GM21723 (cell line): ENCODE data around the gene ZDBF2.
A peak's percentile ranks its signal among the peaks of the same experiment; 100 is the strongest.
"Not testable (repeated sequence)": the region's sequence is repeated elsewhere in the genome, so short reads cannot be mapped to it uniquely, and the experiment has no call there.

Experiments used
- ATAC-seq: cut with Tn5 transposase; IDR thresholded peaks from one replicate; pipeline ENCODE4 v1.9.1; 2021; ENCODE audit warnings: mild to moderate bottlenecking, moderate library complexity; ENCODE audit not compliant: unreplicated experiment

ZDBF2 gene

DNA sequence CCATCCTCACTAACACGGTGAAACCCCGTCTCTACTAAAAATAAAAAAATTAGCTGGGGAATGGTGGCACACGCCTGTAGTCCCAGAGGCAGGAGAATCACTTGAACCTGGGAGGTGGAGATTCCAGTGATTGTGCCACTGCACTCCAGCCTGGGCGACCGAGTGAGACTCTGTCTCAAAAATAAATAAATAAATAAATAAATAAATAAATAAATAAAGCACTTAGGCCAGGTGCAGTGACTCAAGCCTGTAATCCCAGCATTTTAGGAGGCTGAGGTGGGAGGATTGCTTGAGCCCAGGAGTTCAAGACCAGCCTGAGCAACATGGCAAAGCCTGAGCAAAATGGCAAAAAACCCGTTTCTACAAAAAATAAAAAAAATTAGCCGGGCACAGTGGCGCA, 15.8 kb upstream of the ZDBF2 start:
- ATAC-seq: not testable (repeated sequence)

DNA sequence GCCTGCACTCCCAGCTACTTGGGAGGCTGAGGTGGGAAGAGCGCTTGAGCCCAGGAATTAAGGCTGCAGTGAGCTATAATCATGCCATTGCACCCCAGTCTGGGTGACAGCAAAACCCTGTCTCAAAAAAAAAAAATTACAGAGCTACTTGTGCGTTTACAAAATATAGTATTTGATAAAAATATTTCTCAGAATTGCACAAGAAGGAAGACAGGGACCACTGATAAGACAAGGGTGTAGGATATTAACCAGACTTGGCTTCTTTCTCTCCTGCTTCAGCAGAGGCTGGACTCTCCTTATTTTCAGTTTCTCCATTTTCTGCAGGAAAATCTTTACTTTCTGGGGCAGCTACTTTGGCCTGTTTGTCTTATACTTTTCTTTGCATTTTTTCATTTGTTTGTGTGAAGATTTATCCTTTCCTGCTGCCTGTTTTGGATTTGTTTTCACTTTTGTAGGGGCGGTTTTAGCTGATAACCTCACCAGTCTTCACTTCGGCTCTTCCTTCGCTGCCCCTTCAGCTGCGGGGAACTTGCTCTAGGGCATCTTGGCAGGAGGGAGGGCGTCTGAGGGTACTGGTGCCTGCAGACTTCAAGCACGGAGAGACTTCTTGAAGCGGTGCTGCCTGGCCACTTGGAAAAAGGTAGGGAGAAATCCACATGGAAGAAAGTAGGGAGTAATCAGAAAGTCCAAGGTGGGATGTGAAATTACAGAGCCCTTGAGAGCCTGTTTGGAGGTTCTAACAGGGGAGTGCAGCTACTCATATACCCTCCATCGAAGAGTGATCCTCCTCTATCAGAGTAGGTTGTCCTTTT, 14.9 kb upstream of the ZDBF2 start:
- ATAC-seq: no peak

DNA sequence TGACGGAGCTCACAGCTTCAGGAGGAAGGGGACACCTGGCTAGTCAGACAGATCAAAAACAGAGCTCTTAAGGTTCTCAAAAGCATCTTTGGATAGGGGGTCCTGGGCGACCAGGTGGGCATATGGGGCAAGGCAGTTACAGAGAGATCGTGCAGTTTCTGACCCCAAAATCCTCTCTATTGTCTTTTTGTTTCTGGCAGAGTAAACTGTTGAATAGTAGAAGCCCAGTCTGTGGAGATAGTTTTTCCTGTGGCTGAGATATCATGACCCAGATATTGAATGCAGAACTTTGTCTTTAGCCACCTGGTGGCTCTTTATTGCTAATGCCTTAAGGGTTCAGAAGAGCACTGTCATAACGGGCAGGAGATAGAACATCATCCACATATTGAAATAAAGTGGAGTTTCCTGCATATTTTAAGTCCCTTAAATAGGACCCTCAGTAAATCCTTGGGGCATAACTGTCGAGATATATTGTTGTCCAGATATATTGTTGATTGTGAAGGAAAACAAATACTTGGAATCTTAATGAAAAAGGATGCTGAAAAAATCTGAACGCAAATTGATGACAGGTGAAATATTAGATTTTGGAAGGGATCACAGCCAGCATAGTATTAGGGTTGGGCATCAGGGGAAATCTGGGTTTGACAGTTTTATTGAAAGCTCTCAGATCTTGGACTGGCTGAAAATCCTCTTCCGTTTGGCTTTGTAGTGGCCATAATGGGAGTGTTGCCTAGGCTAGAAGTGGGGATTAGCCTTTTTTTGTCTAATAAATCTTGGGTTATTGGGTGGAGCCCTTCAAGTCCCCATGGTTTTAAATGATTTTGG, 14.1 kb upstream of the ZDBF2 start:
- peak; percentile 78 for ATAC-seq

DNA sequence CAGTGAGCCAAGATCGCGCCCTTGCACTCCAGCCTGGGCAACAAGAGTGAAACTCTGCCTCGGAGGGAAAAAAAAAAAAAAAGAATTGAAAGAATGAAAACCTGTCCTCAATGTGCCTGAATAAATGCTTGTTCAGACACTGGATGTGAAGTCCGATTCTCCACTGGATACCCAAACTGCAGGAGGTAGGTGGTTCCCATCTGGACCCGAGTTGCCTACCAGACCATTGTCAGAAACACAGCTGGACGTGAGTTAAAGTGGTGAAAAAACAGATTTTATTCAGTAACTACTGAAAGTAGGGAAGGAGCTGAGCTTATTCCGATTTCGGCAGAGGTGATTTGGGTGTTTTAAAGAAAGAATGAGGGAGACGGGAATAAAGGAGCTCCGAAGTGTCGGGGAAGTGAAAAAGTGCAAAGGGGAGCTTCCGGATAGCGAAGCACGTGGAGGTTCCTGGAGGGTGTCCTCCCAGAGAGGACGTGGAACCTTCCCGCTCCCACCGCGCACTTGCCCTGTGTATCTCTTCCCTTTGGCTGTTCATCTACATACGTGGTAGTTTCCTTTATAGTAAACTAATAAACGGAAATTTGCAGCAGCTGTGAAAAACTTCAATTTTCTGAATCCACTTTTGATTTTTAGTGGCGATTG, 10.4 kb upstream of the ZDBF2 start:
- no peak for ATAC-seq

DNA sequence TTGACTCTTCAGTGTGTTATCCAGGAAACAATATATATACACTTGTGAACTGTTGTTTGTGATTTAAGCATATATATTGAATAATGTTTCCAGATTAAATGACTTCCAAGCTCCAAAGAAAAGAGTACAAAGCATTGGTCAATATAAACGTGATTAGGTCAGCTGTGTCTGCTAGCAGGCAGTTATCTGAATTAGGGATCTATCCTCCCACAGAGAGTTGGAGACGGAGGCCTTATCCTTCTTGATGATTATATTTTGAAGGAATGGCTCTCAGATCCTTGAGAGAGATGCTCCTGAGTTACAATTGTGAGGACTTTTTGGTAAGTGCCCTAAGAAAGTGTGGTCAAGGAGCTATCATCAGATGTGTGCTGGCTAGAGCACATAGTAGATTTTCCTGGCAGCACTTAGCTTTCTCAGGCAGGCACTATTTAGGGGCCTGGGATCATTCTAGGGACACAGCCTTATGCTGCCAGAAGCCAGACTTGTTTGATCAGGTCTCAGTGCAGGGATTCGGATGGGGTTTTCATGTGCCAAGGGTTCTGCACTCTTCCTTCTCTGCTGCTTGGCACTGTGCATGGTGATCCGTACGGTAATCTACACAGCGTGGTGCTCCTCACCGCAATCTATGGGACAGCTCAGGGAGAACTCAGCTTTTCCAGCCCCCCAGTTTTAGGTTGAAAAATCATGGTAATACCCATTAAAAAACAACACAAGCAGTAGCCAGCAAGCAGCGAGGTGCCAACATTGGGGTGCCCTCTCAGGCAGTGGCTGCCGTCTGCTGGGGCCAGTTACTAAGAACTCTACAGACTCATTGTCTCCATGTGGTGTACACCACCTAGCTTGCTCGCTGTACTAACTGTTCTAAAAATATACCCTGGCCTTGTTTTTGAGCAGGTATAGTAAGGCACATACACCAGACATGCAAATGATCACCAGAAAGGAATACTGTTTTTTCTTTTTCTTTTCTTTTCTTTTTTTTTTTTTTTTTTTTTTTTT, 8.0 kb upstream of the ZDBF2 start:
- no peak for ATAC-seq

DNA sequence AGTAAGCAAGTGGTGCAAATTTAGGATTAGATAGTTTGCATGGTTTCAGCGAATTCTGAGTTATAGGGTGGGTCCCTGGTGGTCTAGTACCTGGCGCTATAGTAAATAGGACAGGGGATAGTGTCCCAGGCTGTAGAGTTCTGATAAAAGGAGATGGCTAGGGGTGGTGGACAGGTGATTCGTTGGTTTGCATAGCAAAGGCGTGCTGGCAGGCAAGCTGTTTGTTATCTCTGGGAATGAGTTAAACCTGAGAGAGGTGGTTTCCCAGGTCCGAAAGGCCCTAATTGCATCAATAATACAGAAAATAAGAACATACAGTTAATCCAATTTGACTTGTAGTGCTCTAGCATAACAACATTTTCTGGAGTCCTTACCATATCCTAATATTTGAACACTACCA, 6.9 kb upstream of the ZDBF2 start:
- ATAC-seq: no peak

DNA sequence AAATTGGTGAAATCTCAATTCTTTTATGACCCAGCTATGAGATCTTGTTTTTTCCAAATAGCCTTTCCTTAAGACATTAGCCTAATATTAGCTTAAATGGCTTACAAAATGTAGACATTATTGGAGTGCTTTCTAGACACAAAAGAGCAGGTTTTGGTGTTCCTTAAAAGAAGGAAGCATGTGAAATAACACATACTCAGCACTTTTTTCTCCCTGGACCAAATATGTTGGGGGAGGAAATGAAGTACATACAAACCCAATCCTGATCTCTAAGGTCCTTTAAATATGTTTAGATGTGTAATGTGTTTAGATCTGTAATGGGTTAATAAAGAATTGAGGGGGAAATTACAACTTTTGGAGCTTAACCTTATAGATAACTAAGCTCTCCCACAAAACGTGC, 3.4 kb upstream of the ZDBF2 start:
- ATAC-seq: no peak

DNA sequence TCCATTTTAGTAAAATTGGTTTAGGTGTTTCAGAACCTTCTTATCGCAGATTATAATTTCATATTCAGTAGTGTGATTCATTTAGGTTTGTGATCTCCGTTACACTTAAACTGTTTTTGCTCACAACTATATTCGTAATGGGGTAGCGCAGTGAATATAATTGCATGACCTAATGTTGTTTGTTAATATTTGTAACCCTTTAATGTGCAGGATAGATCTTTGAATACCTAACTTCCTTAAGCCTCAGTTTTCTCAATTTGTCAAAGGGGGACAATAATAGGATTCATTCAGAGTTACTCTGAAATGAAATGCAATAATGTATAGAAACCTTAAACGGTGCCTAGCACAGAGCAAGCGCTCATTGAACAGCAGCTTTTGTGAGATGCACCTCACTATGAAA, 558 bp upstream of the ZDBF2 start:
- ATAC-seq: no peak

DNA sequence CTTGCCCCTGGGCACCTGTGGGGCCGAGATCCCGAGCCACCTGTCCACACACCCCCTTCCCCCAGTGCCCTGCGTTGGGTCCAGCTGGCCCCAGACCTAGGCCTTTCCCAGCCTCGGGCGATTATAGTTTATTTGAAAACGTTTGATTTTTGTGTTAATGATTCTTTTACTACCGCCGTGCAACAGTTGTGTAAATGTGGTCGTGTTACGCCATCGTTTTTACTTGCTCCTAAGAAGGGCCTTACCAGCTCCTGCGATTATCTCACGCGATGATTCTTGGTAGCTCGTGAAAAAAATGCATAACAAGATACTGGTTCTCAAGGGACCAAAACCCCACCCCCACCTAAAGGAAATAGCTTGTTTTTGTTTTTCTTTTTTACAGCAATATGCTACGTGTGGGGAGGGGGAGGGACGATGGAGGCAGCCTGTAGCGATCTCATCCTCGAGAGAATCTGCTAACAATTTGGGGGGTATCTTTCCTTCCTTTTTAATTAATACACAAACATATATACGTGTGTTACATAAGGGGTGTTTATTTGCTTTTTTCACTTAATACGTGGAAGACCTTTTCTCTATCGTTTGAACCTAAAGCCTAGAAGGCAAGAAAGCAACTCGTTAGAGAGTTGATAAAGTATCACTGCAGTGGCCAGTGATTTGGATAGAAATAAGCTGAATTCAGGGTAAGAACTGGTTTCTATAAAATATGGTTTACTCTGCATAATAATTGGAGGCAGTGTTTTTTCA, 1.0 kb downstream of the ZDBF2 start:
- peak; percentile 35 for ATAC-seq

DNA sequence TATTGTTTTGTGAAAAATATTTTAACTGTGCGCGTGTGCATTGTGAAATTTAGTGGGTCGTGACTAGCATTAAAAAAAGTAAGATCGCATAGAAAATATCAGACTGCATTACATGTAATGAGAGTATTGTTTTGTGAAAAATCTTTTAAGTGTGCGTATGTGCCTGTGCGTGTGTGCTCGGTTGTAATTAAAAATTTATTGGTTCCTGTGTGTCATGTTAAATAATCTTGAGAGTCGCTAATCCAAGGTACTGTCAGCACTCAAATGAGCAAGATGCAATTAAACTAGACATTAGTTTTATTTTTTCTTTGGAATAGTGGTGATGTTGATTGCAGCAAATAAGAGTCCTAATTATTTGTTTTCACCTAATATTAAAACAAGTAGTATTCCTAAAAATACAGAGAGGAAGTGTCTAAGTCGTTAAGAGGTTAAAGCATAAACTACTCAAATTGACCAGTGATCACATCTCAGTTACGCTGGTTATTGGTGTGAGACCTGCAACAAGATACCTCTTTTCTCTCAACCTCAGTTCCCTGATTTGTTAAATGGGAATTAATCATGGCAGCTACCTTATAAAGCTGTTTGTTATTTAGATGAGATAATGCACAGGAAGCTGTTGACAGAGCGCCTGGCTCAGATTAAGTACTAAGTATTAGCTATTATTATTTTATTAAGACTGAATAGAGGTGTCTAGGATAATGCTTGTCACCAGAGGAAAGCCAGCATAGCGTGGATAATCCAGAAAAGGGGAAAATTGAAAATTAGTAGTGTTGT, 1.9 kb downstream of the ZDBF2 start:
- ATAC-seq: no peak

DNA sequence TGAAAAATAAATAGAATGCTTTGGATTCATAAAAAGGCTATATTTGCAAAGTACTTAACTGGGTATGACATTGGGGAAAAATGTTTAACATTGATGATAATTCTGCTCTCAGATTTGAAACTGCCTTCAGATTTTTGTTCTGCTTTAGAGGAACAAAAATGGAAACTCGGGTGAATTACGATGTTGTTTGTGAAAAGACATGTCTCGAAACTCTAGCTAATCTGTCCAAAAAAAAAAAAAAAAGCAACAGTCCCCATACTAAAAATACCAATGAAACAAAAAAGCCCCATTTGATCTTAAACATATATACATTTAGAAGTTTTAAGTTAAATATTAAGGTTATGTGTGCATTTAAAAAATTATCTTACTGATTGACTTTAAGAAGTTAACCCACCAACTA, 3.0 kb downstream of the ZDBF2 start:
- ATAC-seq: no peak

DNA sequence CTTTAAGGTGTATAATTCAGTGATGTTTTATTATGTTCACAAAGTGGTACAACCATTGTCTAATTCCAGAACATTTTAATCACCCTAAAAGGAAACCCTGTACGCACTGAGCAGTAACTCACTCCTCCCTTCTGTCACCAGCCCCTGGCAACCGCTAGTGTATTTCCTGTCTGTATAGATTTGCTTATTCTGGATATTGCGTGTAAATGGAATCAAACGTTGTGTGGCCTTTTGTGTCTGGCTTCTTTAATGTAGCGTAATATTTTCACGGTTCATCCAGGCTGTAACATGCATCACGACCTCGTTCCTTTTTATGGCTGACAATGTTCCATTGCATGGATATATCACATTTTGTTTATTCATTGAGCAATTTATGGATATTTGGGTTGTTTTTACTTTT, 8.3 kb downstream of the ZDBF2 start:
- ATAC-seq: no peak

DNA sequence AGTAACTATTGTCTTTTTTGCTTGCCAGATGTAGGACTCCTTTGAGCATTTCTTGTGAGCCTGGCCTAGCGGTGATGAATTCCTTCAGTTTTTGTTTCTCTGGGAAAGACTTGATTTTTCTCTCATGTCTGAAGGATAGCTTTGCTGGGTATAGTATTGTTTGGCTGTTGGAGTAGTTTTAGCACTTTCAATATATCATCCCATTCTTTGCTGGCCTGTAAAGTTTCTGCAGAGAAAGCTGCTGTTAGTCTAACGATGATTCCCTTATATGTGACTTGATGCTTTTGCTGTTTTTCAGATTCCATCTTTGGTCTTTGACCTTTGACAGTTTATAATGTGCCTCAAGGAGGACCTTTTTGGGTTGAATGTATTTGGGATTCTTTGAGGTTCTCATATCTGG, 12.7 kb downstream of the ZDBF2 start:
- no peak for ATAC-seq

DNA sequence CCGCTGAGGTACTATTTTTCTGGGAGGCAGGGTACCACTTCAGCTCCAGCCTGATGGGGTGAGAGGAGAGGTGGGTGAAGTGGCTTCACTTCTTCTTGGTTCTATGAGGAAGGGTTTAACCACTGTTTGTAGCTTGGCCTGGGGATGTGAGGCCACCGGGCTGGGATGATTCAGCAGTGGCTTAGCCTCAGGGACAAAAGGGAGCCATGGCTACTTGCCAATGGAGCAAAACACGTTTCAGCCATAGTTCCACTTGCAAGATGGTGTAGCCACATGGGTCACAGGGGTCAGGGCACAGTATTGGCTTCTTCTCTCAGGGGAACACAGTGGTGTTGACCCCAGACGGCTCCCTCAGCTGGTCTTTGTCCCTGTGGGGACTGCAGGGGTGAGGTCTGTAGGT, 14.9 kb downstream of the ZDBF2 start:
- no peak for ATAC-seq

DNA sequence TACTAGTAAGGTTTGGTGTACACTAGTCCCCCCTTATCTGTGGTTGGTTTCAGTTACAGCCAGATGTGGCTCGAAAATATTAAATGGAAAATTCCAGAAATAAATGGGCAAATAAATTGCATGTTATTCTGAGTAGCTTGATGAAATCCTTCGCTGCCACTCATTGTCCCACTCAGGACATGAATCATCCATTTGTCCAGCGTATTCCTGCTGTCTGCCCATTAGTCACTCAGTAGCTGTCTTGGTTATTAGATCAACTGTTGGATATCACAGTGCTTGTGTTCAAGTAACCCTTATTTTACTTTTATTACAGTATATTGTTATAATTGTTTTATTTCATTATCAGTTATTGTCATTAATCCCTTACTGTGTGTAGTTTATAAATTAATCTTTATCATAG, 21.7 kb downstream of the ZDBF2 start:
- no peak for ATAC-seq

DNA sequence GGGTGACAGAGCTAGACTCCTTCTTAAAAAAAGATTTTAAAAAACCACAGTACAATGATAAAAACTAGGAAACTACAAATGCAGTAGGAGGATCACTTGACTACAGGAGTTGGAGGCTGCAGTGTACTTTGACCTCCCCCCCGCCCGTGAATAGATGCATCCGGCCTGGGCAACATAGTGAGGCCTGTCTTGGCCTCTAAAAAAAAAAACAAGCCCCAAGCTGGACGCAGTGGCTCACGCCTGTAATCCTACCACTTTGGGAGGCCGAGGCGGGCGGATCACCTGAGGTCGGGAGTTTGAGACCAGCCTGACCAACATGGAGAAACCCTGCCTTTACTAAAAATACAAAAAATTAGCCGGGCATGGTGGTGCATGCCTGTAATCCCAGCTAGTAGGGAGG, 25.1 kb downstream of the ZDBF2 start:
- not testable (repeated sequence) for ATAC-seq

DNA sequence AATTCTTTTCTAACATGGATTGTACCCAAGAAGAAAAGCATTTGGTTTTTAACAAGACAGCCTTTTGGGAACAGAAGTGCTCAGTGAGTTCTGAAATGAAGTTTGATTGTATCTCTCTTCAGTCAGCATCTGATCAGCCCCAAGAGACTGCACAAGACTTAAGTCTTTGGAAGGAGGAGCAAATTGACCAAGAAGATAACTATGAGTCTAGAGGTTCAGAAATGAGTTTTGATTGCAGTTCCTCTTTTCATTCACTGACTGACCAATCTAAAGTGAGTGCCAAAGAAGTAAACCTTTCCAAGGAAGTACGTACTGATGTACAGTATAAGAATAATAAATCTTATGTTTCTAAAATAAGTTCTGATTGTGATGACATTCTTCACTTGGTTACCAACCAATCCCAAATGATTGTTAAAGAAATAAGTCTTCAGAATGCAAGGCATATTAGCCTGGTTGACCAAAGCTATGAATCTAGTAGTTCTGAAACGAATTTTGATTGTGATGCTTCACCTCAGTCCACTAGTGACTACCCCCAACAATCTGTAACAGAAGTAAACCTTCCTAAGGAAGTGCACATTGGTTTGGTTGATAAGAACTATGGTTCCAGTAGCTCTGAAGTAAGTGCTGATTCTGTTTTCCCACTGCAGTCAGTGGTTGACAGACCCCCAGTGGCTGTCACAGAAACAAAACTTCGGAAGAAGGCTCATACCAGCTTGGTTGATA, 31.2 kb downstream of the ZDBF2 start:
- ATAC-seq: no peak

DNA sequence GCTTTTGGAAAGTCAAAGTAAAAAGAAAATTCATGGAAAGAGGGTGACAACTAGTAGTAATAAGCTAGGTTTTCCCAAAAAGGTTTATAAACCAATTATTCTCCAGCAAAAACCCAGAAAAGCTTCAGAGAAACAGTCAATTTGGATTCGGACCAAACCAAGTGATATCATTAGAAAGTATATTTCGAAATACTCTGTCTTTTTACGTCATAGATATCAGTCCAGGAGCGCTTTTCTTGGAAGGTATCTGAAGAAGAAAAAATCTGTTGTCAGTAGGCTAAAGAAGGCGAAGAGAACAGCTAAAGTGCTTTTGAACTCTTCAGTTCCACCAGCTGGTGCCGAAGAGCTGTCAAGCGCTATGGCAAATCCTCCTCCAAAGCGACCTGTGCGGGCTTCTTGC, 36.6 kb downstream of the ZDBF2 start:
- ATAC-seq: no peak

DNA sequence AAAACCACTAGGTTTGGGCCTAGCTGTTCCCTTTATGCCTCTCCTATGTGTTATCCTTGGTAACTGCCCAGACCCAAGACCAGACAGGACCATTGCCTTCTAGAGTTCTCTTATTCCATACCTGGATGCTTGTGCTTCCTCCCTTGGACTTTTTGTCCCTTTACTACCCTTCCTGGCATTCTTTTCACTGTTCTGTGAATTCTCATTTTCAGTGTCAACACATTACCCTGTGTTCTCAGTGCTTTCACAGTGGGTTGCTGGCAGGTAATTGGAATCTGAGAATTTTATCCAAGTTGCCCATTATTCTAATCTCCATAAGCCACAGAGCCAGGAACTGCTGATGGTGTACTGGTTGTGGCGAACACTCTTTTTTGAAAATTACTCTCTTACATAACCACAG, 41.7 kb downstream of the ZDBF2 start:
- ATAC-seq: no peak
